Subcutaneous adipose tissue (tissue), 4 donors: Measurements from ENCODE around the gene WBP1. TPM values are rescaled to one million over a fixed set of nuclear protein-coding genes. Genes with fewer than 3 reads are reported as not detected.

Experiments used
- CTCF ChIP-seq: fragments of 450-650 bp; IDR thresholded peaks from one replicate; pipeline ENCODE4 v1.5.1; 2016; ENCODE audit warnings: low read depth, mild to moderate bottlenecking, control low read depth, antibody characterized with exemption, moderate library complexity
- total RNA-seq, 4 donors: library from RNA; depleted of rRNA; stranded (reverse); fragments of >200 nt; gene quantifications; one replicate each; pipeline ENCODE4 v1.1.0, GENCODE V29; 2016

WBP1 gene
- total RNA-seq, 4 donors from 2014 or later: 18.9 to 55.3 (median 47.8) TPM

GRCh38 chr2:74502147-74502719 is 44.0 kb downstream of the WBP1 start:
- TF ChIP-seq CTCF: no peak

- TF ChIP-seq CTCF: no peak
These were observed 44.7 kb downstream of the WBP1 start for GRCh38 chr2:74502720-74503505.

- no peak for TF ChIP-seq CTCF
These were observed 45.6 kb downstream of the WBP1 start for GRCh38 chr2:74503506-74504475.

- TF ChIP-seq CTCF: no peak
These were observed 46.4 kb downstream of the WBP1 start for GRCh38 chr2:74504591-74504990.

GRCh38 chr2:74505448-74506246 is 47.4 kb downstream of the WBP1 start:
- no peak for TF ChIP-seq CTCF

- no peak for TF ChIP-seq CTCF
These were observed 49.1 kb downstream of the WBP1 start, which contains the start of gene PCGF1 for GRCh38 chr2:74507145-74507925. Gene PCGF1 (minus strand): TSS chr2:74507695. CDS start chr2:74507668, 27 bp downstream.
